Suppressor macrophage treated with lipopolysaccharide for 4 hours (primary cell): ENCODE measurements around the gene NUP37.
"Not testable (repeated sequence)": the region's sequence is repeated elsewhere in the genome, so short reads cannot be mapped to it uniquely, and the experiment has no call there.

Experiments
- DNase-seq: peaks from one replicate; pipeline ENCODE4 v3.0.0-alpha.2; 2020

The NUP37 gene

GRCh38 chr12:102119674-102120563 lies at the start of gene NUP37, which contains the start of gene PARPBP:
TSS of gene NUP37 (minus strand) at chr12:102120114. CDS start at chr12:102118518, 1,596 bp downstream.
TSS of gene PARPBP (plus strand) at chr12:102120183. CDS start at chr12:102123889, 3,706 bp downstream.
- peak; percentile 93 for DNase-seq

GRCh38 chr12:102167821-102168604 lies 48.1 kb upstream of the NUP37 start:
- DNase-seq = no peak

GRCh38 chr12:102163383-102163782 lies 43.5 kb upstream of the NUP37 start:
- DNase-seq = no peak

- DNase-seq = not testable (repeated sequence)
Measured at GRCh38 chr12:102155206-102155605, 35.3 kb upstream of the NUP37 start.

- not testable (repeated sequence) for DNase-seq
Measured at GRCh38 chr12:102147062-102147587, 27.2 kb upstream of the NUP37 start.

- no peak for DNase-seq
Measured at GRCh38 chr12:102144221-102144620, 24.3 kb upstream of the NUP37 start.

- not testable (repeated sequence) for DNase-seq
Measured at GRCh38 chr12:102142866-102143373, 23.0 kb upstream of the NUP37 start.

- DNase-seq = not testable (repeated sequence)
Measured at GRCh38 chr12:102137619-102138018, 17.7 kb upstream of the NUP37 start.

GRCh38 chr12:102131442-102131841 lies 11.5 kb upstream of the NUP37 start:
- not testable (repeated sequence) for DNase-seq

GRCh38 chr12:102130720-102131119 lies 10.8 kb upstream of the NUP37 start:
- not testable (repeated sequence) for DNase-seq

GRCh38 chr12:102121328-102121727 lies 1.4 kb upstream of the NUP37 start:
- DNase-seq = not testable (repeated sequence)

GRCh38 chr12:102120886-102121285 lies 972 bp upstream of the NUP37 start:
- peak; percentile 7 for DNase-seq

- DNase-seq = no peak
Measured at GRCh38 chr12:102120564-102120873, 605 bp upstream of the NUP37 start.

- no peak for DNase-seq
Measured at GRCh38 chr12:102118874-102119273, 1.0 kb downstream of the NUP37 start.

- no peak for DNase-seq
Measured at GRCh38 chr12:102116392-102116791, 3.5 kb downstream of the NUP37 start.

- DNase-seq = no peak
Measured at GRCh38 chr12:102114212-102114611, 5.7 kb downstream of the NUP37 start.

- no peak for DNase-seq
Measured at GRCh38 chr12:102110782-102111181, 9.1 kb downstream of the NUP37 start.

- DNase-seq = no peak
Measured at GRCh38 chr12:102107970-102108369, 11.9 kb downstream of the NUP37 start.

GRCh38 chr12:102106905-102107304 lies 13.0 kb downstream of the NUP37 start:
- no peak for DNase-seq

GRCh38 chr12:102096855-102097254 lies 23.1 kb downstream of the NUP37 start:
- no peak for DNase-seq

GRCh38 chr12:102095677-102096263 lies 24.1 kb downstream of the NUP37 start:
- peak; percentile 52 for DNase-seq

- no peak for DNase-seq
Measured at GRCh38 chr12:102093319-102093718, 26.6 kb downstream of the NUP37 start.
